NB4 (cell line): ENCODE data around the gene ABCC3.

Experiments
- DNase-seq: peaks from one replicate; pipeline ENCODE4 v3.0.0; 2010; ENCODE audit warnings: low read depth
- H3K4me3 ChIP-seq: one replicate; pipeline ENCODE4 v1.5.1; 2011; ENCODE audit warnings: mild to moderate bottlenecking, low read depth, low read length, moderate library complexity
- CTCF ChIP-seq: IDR thresholded peaks from one replicate; pipeline ENCODE4 v1.5.1; 2012; ENCODE audit warnings: low read depth, low read length
- MAX ChIP-seq: IDR thresholded peaks from 2 replicates; pipeline ENCODE4 v1.6.1; 2011; ENCODE audit warnings: low read depth, low read length
- MYC ChIP-seq: IDR thresholded peaks from 2 replicates; pipeline ENCODE4 v1.6.1; 2011; ENCODE audit warnings: low read depth, low read length
- POLR2A ChIP-seq: IDR thresholded peaks from 2 replicates; pipeline ENCODE4 v1.6.1; 2011; ENCODE audit warnings: mild to moderate bottlenecking; ENCODE audit not compliant: insufficient read length; ENCODE audit errors: extremely low read depth

The ABCC3 gene

GRCh38 chr17:50608700-50609379, 25.8 kb upstream of the ABCC3 start:
- DNase-seq, result no peak
- no peak for TF ChIP-seq MYC
- TF ChIP-seq POLR2A, result no peak
- no peak for TF ChIP-seq MAX
- TF ChIP-seq CTCF, result no peak
- H3K4me3 ChIP-seq, result no peak overlapping the region

GRCh38 chr17:50609380-50610074, 25.2 kb upstream of the ABCC3 start:
- no peak for DNase-seq
- H3K4me3 ChIP-seq, result no peak overlapping the region
- TF ChIP-seq POLR2A, result no peak
- TF ChIP-seq MYC, result no peak
- TF ChIP-seq CTCF, result no peak
- TF ChIP-seq MAX, result no peak

- TF ChIP-seq MAX (no peak), POLR2A (no peak), CTCF (no peak), MYC (no peak)
- no peak overlapping the region for H3K4me3 ChIP-seq
Observed at GRCh38 chr17:50611634-50612033, 23.0 kb upstream of the ABCC3 start.

GRCh38 chr17:50612281-50612680, 22.4 kb upstream of the ABCC3 start:
- H3K4me3 ChIP-seq, result no peak overlapping the region
- no peak for DNase-seq
- TF ChIP-seq CTCF (no peak), MYC (no peak), MAX (no peak), POLR2A (no peak)

More at GRCh38 chr17:50611634-50612033, 23.0 kb upstream of the ABCC3 start:
- DNase-seq, result no peak

- no peak for DNase-seq
- no peak overlapping the region for H3K4me3 ChIP-seq
- TF ChIP-seq MYC (no peak), POLR2A (no peak), MAX (no peak), CTCF (no peak)
Observed at GRCh38 chr17:50613007-50613992, 21.4 kb upstream of the ABCC3 start.
